GM18870 (cell line): ENCODE data around the gene TMEM51.

ENCODE experiments used
- ATAC-seq: cut with Tn5 transposase; IDR thresholded peaks from one replicate; pipeline ENCODE4 v1.9.1; 2021; ENCODE audit warnings: moderate library complexity; ENCODE audit not compliant: unreplicated experiment

TMEM51 gene, protein sequence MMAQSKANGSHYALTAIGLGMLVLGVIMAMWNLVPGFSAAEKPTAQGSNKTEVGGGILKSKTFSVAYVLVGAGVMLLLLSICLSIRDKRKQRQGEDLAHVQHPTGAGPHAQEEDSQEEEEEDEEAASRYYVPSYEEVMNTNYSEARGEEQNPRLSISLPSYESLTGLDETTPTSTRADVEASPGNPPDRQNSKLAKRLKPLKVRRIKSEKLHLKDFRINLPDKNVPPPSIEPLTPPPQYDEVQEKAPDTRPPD

DNA sequence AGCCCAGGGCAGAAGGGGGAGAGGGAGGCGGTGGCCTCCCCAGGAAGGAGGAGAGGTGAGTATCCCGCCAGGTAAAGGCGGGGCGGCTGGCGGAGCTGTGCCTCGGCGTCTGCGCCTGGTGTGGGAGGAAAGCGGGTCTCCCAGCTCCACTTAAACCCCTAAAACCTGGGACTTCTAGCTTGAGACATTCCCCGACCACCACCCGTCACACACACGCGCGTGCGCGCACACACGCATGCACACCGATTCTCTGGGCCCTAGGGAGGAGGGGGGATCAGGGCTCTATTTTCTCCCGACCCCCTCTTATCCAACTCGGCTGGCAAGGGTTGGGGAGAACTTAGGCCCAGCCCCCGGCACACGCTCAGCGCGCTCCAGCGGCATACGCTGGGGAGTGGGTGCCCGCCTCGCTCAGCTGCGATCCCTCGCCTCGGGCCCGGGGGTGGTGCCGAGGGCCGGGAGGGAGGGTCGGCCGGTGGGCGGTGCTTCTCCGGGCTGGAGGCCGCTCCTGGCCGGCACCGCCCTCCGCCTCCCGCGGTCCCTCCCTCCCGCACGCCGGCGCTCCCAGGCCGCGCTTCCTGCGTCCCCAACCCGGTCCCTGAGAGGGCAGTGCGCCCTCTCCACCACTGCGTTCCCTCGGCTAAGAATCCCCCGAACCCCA lies at the start of gene TMEM51:
TMEM51 (plus strand) TSS at position 564 of the 658 bp plus-strand sequence. CDS start 61,341 bp downstream, outside the sequence.
- no peak for ATAC-seq

DNA sequence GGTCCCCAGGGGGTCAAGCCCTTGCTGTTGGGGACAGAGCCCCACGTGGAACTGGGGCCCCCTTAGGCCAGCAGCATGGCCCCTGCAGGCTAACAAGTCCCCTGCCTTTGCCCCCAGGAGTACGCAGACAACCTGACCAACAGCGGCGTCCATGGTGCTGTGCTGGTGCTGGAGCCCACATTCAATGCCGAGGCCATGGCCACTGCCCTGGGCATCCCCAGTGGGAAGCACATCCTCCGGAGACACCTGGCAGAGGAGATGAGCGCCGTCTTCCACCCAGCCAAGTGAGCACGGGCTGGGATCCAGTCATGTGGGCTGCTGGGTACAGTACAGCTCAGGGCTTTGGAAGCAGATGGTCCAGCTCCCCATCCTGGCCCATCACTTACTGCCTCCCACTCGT lies 49.6 kb upstream of the TMEM51 start:
- no peak for ATAC-seq

GRCh38 chr1:15104768-15105167 lies 48.8 kb upstream of the TMEM51 start:
- no peak for ATAC-seq

DNA sequence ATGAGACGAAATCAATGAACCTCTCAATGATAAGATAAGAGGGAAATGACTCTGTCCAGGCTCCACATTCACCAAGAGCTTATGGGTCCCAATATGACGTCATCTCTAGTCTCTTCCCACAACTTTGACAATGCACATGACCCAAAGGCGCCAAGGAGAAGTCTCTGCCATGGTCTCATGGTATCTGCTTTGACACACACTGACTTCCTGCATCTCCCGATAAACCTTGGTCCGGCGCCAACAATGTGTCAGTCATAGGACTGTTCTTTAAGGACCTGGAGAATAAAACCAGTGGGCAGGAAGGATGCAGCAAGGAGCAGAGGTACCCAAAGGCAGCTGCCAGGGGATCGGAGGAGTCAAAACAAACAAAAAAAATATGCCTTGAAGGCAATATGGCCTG lies 46.9 kb upstream of the TMEM51 start:
- ATAC-seq = no peak

- no peak for ATAC-seq
These were observed 46.4 kb upstream of the TMEM51 start for GRCh38 chr1:15107058-15107687.

- ATAC-seq = no peak
These were observed 45.6 kb upstream of the TMEM51 start for GRCh38 chr1:15107911-15108310.

DNA sequence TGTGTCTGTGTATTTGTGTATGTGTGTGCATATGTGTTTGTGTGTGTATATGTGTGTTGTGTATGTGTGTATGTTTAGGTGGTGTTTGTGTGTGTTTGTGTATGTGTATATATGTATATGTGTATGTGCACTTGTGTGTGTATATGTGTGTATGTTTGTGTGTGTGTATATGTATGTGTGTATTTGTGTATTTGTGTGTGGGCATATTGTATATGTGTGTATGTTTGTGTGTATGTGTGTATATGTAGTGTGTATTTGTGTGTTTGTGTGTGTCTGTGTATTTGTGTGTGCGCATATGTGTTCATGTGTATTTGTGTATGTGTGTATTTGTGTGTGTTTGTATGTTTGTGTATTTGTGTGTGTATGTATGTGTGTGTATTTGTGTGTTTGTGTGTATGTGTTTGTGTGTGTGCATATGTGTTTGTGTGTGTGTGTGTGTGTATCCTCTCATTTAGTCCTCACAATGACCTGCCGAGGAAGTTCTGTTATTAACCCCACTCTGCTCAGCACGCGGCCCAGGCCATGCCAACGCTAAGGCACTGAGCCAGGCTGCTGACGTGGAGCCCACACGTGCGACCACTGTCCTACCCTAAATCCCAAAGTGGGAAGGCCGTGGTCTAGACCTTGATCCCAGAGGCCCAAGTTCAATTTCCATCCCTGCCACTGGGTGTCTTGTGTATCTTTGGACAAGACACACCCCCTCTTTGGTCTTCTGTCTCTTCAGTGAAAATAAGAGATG lies 43.2 kb upstream of the TMEM51 start:
- ATAC-seq = no peak

DNA sequence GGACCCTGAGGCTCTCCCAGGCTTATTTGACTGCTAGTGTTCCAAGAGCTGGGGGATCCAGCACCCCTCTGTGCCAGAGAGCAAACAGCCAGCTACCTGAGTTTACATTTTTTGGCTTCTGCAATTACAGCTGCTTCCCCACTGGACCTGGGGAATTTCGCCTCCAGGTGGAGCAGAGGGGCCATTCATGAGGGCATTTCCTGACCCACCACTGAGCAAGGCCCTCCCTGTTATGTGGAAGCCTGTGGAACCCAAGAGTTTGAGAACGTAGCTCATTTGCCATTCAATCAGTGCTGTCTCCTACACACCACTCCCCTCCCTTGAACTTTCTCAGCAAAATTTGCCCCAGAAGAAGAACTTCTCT lies 42.7 kb upstream of the TMEM51 start:
- no peak for ATAC-seq

DNA sequence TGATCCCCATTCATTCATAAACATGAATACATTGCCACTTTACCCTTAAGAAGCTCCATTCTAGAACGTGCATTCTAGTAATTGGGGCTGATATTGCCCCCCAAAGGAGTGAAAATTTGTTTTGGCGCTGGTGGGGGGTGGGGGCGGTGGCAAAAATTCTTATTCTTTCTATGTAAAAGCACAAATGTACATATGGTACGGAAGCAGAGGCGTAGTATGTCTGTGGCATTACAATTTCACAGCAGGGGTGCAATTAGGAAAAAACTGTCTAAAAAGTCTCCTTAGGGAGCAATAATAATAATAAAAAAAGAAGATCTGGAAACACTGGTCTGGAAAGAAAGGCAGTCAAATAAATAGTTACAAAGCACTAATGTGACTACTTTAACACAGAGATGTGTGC lies 40.4 kb upstream of the TMEM51 start:
- no peak for ATAC-seq

- ATAC-seq = no peak
These were observed 38.7 kb upstream of the TMEM51 start for GRCh38 chr1:15114884-15115283.

DNA sequence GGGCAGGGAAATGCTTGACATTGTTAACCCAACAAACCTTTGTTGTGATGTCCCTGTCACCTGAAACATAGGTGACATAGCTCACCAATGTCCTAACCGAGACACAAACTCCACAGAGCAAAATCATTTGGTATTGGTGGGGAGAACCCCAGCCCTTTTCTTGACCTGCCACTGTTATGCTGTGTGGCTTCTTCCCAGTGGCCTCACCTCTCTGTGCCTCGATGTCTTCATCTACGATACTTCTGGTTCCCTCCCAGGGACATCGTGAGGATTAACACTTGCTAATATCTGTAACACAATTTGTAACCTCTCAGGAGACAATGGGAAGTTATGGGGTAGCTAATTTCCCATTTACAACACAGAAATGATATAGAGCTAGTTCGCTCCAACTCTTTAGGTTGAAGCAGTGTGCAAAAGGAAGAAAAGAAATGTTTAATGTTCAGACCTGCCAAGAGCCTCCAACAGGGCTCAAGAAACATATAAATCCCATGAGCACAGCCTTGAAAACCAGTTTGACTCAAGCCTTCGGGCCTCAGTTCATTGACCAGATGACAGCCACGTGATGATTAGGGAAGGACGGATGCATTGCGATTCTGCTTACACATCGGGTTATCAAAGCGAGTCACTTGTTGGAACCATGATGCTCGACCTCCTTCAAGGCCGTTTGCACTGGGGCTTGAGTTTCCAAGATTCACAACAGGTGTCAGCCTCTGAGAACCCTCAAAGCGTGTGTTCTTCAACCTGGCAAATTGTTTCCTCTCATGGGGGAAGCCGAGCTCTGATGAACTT lies 37.8 kb upstream of the TMEM51 start:
- no peak for ATAC-seq

DNA sequence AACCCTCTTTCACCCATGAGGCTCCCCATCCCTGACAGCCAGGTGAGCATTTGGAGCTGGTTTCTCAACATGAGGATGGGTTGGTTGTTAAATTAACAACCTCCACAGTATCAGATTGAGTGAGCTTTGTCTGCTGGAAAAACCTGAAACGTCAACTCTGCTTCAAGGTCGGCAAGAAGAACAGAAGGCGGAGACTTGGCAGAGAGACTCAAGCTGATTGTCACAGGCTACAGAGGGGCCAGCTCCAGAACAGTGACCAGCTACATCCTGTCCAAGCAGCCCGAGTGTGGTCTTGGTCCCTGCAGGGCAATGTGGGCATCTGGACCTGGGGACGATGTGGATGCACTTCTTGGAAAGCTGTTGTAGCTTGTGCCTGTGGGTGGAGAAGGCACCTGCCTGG lies 36.6 kb upstream of the TMEM51 start:
- no peak for ATAC-seq

DNA sequence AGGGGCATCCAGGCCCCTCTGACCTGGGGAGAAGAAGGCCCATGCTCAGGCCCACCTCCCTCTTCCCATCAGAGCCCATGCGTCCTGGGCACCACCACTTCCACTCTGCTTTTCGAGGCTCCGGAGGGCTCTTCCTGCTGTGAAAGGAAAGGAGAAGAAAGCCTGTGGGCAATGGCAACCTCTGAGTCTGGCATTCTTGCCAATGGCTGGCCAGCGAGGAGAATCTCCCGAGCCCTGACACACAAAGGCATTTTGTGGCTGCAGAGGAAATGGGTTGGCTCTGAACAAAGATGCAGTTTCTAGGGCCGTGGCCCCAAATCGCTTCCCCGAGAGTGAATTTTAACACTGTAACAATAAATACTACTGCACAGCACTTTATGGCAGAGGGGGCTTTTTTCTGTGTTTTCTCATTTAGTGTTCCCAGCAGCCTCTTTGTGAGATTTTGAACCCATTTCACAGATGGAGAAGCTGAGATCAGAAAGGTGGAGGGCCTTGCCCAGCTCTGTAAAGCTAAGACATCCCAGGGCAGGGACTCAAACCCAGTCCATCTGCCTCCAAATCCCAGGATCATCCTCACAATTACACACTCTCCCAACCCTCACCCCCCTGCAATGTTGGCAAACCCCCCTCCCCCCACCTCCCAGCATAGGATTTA lies 35.7 kb upstream of the TMEM51 start:
- ATAC-seq = no peak

GRCh38 chr1:15118579-15118978 lies 35.0 kb upstream of the TMEM51 start:
- ATAC-seq = no peak

DNA sequence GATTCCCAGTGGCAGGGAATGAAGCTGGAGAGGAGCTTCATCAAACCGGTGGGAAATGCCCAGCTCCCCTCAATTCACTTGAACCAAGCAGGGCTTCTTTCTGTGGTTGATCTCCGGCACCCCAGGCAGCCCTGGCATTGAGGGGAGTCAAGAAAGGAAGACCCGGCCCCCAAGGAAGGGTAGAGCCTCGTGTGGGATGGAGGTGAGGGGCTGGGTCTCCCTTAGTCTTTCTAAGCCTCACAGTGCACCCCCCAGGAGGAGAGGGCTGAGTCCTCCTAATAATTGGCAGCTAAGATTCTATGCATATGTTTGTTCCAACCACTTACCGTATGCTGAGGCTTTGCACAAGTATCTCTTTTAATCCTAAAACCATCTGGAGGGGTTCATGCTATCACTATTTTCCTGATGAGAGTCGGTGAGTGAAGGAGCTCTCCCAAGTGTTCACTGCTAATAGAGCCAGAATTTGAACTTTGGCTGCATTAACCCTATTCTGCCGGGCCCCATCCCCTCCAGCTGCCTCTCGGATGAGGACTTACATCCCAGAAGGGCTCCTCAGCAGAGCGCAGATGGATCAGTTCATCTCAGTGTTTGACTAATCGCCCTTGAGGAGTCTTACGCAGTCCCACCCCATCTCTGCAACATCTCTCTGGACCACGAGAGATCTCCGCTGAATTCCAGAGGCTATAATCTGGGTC lies 33.1 kb upstream of the TMEM51 start:
- ATAC-seq = no peak

GRCh38 chr1:15122331-15122730 lies 31.2 kb upstream of the TMEM51 start:
- ATAC-seq = no peak

DNA sequence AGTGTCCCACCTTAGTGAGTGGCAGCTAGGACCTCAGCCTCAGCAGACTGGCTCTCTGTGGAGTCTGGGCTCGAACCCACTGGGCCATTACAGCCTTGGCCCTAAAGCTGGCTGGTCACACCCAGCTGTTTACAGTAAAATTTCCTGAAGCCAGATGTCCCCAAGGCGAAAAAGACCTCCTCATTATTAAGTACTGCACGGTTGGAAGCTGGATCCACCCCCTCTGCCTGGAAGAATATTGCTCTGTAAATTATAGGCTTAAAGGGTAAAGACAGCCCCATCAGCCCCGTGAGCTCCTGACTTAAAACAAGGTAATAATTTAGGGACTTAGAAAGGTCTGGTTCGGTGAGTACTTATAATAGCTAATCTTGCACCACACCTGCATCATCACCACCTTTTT lies 30.3 kb upstream of the TMEM51 start:
- ATAC-seq = no peak

DNA sequence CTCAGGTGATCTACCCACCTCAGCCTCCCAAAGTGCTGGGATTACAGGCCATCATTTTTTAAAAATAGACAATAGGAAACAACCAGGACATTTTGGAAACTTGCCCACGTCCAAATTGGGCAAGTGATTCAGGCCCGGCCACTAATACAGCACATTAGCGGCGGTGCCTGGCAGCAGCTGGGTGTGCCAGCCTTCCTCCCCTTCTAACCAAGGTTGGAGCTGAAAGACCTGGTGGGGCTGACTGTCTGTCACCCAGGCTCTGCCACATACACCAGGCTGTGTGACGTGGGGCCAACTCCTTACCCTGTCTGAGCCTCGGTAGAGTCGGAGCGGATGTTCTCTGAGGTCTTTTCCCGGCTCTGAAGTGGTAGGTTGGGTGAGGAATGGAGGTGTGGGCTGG lies 29.6 kb upstream of the TMEM51 start:
- ATAC-seq = no peak

DNA sequence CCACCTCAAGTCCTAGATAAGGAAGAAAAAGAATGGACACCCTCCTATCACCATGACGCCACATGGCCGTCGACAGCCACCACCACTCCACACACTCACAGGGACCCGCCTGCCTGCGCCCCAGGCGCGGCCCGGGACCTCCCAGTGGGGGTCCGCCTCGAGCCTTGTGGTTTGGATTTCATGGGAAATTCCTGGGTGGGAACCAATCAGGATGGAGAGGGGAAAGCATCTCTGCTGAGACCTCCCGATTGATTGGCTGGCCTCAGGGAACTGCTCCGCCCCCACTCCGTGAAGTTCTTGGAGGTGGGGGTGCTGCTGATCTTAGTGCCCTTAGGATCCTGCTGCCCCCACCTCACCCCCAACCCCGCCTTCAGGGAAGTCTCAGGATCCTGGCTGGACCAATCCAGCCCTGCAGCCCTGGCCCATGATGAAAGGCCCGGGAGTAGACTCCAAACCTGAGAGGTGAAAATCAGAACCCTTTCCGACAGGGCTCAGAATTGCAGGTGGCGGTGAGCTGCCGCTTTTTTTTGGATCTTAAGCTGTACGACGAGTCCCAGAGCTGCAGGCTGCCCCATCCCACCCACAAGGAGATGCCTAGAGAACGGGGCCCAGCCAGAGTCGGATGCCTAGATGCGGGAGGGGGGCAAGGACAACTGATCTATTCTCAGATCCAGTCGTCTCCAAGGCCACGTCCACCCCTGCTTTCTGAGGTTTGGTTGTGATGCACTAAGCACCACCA lies 29.0 kb upstream of the TMEM51 start:
- no peak for ATAC-seq
